DMS53 (cell line): ENCODE measurements around the gene GABRA5.
"Not testable (repeated sequence)": the region's sequence is repeated elsewhere in the genome, so short reads cannot be mapped to it uniquely, and the experiment has no call there.

Experiments
- DNase-seq: peaks from one replicate; lab custom pipeline; 2025; lab: John Stamatoyannopoulos, UW

The GABRA5 gene

DNA sequence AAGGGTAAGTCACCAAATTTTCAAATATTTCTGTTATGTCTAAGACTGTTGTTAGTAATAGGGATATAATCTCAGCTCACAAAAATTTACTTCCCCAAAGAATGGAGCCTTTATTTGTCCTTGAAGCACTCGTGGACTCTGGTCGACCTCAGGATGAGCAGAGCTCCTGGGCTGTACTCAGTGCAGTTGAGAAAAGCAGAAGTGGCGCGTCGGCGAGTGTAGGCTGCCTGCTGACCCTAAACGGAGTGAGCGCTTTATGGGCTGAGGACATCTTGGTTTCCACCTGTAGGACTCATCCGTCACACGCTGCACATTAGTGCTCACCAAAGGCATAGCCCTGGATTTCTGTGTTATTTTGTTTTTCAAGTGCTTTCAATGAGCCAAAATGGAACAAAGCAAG lies 11.0 kb downstream of the GABRA5 start:
- DNase-seq: no peak

DNA sequence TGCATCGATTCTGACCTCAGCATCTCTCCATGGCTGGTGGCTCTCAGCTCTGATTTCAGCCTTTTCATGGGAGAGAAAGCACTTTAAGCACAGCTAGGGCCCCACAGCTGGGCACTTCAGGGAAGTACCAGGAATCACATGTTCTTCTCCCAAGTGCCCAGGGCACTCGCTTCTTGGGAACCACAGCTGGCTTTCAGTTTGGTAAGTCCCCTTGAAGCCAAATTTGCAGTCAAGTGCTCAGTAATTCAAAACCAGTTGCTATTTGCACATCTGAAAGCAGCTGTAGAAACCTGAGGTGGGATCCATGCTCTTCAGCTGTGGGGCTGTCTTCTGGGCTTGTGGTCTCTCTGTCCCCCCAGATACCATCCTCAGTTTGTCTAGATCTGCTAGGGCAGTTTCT lies 12.8 kb downstream of the GABRA5 start:
- DNase-seq: no peak

DNA sequence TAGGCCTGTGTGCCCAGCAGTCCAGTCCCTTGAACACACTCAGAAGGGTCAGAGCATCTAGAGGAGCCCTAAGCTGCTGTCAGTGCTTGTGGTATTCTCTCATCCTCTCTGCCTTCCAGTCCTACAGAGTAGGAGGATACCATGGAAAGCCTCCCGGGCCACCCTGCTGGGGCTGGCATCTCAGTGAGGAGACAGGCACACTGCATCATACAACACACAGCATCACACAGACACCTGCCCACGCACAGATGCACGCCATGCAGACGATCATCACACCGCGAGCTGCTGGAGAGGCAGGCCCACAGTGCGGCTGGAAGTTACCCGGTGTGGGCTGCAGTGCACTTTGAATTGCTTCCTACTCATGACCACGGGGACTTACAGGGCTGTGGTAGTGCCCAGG lies 15.2 kb downstream of the GABRA5 start:
- no peak for DNase-seq

DNA sequence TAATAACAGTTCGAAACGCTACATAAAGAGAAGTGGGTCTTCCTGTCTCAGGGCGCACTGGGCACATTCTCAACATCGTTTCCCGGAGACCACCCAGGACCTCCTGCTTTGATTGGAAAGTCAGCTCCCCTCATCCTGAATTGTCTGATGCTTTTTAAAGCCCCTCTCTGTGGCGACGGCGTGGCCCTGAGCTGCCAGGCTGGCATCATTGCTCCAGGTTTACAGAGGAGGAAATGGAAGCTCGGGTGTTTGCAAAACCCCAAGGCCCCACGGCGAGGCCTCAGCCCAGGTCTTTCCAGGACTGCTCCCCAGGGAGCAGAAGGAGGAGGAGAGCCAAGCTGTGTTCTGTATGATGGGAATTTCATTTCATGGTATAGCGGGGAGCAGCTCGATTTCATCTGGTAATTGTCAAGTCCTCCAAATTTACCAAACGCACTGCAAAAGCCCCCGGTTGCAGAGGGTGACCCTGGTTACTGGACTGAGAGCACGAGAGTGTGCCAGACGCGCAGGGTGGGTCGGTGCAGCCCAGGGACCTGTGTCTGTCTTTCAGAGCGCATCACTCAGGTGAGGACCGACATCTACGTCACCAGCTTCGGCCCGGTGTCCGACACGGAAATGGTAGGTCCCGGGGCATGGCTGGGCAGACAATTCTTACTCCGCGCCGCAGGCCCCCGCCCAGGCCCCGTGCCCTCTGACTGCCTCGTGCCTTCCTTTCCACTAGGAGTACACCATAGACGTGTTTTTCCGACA lies 15.9 kb downstream of the GABRA5 start:
- DNase-seq: no peak

DNA sequence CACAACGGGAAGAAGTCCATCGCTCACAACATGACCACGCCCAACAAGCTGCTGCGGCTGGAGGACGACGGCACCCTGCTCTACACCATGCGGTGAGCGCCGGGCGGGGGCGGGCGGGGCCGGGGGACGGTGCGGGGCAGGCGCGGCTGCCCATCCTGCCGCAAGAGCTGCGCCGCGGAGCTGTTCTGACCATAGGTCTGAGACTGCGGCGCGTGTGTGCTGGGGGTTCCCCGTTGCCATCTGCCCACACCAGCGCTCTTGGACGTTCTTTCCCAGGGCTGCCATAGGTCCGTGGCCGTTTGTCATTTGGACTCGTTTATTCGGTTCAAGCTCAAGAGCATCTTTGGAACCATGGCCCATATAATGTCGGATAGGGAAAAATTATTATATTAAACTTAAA lies 16.6 kb downstream of the GABRA5 start:
- no peak for DNase-seq

DNA sequence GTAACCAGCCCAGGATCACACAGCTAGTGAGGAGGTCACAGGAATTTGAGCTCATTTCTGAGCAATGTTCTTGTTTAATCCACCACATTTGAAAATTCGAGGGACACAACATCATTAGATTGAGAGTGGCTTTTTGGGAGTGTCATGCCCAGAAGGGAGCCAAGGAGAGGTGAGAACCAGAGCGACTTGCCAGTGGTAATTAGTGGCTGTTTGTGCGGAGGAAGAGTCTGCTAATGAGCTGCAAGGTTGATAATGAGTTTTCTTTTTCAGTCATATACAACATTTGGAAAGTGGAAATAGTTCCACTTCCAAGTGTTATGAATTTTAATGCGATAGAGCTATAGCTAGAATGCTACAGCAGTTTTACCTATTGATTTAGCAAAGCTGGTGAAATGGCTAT lies 19.7 kb downstream of the GABRA5 start:
- no peak for DNase-seq

DNA sequence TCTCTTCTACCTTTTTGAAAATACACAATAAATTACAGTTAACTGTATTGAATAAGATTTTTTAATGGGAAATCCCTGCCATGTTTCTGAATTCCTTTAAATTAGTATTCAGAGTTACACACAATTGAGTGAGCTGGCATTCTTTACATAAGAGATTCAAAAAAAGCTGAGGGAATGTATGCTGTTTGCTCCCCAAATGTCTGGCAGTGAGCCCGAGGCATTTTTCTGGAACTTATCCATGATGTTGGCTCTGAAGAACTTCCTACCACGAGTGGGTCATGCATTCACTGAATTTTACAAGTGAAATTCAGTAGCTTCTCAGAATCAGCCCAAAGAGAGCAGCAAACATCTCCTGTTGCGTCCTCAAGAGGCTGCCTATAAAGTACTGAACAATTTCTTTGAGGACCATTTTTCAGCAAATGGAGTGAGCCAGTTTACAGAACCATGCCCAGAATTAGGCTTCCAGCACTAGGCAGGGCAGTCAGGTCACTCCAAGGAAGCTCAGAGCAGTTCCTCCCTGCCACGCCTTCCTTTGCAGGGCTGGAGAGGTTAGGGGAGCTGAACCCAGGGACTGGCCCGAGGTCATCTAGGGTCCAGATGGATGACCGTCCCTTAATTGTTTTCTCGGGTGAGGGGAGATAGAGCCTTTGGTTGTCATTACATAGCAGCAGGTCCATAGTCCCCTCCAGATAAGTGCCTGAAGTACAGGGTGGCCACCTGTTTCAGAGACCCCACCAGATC lies 21.2 kb downstream of the GABRA5 start:
- no peak for DNase-seq

DNA sequence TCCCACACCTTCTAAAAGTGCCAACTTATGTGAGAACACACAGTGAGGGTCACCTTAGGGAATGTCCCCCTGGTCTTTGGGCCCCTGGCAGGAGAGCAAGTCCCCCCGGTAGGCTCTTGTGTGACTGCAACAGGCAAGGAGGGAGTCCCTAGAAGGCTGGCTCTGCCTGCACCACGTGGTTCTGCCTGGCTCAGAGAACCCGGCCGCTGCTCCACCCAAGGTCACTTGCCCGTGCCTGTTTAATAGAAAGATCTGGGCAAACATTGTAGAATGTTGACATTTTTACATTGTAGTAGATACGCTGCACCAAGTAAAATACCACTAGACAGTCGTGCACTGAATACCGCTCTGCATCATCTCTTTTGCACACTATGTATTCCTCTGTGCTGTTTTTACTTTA lies 21.9 kb downstream of the GABRA5 start:
- peak; percentile 7 for DNase-seq

DNA sequence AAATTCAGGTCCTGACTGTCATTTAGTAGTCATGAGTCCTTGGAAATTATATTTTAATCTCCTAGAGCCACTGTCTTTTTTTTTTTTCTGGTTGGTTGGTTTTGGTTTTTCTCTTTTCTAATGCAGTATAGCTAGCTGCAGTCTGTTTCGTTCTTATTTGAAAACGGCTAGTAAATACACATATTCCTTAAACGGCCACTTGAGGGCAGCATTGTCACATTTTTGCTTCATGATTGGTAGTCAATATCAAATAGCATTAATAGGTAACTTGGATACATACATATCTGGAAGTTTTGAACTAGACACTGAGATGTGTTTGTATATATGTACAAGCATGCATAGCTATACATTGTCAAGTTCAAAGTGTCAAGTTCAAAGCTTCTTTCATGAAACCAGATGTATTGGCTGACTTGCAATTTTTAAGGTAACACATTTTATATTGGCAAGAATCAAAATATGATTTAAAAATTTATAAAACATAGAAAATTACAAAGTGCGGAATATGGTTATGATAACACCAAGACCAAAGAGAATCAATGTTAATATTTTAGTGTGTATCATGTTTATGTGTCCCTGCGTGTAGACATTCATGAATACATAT lies 22.5 kb downstream of the GABRA5 start:
- peak; percentile 71 for DNase-seq

DNA sequence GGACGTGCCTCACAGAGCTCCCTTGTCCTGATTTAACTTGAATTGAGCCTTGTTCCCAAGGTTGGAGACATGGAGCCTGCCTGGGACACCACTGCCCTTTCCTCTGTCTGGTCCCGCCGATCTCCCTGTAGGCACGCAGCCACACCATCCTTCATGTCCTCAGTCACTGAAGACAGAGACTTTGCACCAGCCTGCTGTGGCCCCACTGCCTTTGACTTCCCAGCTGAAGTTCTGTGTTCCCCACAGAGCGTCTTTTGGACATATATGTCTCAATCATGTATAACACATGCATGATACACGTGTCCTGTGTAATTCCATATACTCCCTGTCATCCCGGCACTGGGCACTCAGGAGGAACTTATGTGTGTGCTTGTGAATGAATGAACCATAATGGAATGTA lies 23.6 kb downstream of the GABRA5 start:
- no peak for DNase-seq

DNA sequence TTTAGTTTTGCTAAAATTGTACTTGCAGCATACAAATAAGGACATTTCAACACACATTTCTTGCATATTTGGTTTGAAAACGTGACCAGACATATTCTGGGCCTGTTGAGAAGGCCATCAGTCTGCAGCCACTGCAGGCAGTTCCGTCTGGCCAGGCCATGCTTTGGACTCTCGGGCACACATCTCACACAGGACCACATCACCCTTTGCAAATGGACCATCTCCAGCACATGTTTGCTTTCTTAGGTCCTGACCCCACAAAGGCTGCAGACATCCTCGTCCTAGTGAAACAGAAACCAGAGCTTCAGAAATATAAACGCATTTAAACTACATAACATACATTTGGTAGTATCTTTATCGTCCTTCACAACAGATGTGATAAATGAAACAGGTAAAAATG lies 24.1 kb downstream of the GABRA5 start:
- no peak for DNase-seq

DNA sequence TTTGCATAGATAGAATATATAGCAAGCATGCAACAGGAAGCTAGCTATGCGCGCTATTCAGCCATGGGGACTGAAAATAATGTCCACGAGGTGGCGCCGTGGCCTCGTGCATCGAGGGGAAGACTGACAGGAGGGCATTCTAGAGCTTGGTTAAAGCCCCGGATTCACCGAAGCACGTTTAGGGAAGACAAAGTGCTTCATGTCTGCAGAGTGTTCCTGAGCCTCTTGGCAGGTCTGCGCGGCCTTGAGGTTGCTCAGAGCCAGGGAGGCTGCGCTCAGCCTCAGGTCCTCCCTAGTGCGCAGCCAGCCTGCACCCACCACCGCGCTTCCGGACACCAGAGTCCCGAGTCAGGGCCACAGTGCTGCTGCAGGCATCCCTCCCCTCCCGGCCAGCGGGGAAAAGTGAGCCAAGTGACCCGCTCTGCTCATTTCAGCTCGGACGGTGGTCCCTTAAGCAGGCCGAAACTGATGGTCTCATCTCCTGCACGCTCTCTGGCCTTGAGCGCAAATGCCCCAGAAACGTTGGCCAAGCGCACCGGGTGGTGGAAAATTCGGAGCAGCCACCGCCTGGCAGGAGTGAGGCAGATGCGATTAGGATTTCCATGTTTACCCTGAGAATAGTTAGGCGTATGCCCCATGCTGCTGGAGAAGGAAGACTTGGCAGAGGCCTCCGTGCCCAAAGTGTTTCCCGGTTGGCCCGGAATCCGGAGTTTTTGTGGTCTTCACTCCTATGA lies 24.8 kb downstream of the GABRA5 start:
- DNase-seq: peak; percentile 85

DNA sequence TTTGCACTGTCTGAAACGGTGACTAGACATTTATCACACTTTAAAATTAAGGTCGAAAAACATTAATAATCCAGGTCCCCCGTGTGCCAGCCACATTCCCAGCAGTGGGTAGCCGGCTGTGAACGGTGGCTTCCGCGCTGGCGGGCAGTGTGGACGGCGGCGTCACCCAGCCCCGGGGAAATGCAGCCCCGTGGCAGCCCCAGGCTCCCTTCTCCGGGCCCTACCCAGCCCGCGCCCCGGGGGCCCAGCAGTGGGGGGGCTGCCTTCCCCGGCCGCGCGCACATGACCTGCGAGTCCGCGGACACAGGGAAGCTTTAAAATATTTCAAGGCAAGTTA lies 25.3 kb downstream of the GABRA5 start:
- no peak for DNase-seq

DNA sequence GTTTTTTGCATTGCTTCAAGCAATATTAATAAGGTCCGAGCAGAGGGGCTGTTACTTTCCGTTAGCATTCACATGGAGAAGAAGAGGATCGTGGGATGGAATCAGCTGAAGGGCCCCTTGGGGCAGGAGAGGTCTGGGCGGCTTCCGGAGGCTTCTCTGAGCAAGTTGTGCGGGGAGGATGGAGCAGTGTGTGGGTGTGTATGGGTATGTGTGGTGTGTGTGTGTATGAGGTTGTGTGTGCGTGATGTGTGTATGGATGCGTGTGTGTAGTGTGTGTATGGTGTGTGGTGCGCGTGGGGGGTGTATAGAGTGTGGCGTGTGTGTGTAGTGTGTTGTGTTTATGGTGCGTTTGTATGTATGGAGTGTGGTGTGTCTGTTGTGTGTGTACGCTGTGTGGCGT lies 25.8 kb downstream of the GABRA5 start:
- no peak for DNase-seq

DNA sequence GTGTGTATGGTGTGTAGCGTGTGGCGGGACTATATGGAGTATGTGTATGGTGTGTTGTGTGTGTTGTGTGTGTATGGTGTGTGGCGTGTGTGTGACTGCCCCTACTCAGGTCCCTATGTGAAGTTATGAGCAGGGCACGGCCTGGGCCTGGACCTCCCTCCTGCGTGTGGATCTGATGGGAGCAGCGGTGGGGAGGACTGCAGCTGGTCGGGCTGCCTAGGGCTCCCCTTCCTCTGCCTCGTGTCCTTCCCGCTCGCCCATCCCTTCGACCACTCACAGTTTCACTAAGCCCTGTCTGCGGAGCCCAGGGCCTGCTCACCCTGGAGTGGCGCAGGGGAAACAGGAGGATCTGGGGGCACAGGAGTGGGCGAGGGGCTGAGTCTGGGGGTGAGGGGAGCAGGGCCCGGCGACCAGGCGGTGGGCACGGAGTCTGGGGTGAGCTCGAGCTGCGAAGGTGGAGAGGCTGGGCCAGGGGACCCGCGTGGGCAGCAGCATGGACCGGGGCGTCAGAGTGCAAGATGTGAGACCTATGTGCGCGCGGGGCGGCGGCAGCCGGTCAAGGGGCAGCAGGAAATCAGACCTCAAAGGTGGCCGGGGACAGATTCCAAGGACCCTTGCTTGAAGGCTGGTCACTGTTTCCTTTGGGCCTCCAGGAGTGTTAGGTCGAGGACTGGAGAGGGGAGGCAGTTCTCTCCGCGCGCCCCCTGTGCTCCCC lies 26.6 kb downstream of the GABRA5 start:
- DNase-seq: no peak

DNA sequence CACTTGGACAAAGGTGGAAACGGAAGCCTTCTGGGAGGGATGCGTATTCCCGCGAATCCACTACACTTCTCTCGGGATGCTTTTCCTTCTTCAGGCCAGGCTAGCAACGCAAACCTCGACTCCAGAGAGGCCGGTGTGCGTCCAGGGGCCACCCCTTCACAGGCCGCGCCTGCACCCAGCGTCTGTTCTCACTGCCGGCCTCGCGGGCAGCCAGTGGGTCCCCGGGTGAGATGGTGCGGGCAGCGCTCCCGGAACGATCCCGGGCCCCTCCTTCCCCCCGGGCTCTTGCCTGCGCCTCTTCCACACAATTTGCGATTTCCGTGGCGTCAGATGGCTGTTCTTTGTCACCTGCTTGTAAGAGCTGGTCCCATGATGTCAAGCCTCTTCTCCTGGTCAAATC lies 27.3 kb downstream of the GABRA5 start:
- DNase-seq: no peak

DNA sequence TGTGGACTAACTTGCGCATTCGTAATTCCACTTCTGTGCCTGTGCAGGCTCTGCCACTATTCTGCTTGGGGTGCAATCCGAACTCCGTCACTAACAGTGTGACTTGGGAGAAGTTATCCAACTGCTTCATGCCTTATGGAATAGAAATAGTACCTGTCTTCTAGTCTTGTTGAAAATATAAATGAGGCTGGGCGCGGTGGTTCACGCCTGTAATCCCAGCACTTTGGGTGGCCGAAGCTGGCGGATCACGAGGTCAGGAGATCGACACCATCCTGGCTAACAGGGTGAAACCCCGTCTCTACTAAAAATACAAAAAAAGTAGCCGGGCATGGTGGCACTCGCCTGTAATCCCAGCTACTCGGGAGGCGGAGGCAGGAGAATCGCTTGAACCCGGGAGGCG lies 28.5 kb downstream of the GABRA5 start:
- not testable (repeated sequence) for DNase-seq

DNA sequence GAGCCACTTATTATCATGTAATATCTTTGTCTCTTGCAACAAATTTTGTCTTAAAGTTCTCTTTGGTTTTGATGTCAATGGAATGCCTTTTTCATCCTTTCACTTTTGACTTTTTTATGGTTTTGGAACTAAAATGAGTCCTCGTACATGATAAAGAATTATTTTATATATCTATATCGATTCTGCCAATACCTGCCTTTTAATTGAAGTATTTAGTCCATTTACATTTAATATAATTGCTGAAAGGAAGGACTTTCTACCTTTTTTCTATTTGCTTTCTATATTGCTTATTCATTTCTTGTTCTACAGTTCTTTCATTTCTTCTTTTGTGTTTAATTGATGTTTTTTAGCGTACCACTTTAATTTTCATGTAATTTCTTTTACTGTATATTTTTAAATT lies 32.8 kb downstream of the GABRA5 start:
- DNase-seq: no peak

DNA sequence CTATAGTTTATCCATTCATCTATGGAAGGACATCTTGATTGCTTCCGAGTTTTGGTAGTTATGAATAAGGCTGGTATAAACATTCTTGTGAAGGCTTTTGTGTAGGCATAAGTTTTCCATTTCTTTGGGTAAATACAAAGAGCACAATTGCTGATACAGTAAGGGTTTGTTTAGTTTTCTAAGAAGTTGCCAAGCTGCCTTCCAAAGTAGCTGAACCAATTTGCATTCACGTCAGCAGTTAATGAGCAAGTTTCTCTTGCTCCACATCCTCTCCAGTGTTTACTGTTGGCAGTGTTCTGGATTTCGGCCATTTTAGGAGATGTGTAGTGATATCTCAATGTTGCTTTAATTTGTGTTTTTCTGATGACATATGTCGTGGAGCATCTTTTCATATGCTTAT lies 34.2 kb downstream of the GABRA5 start:
- no peak for DNase-seq

DNA sequence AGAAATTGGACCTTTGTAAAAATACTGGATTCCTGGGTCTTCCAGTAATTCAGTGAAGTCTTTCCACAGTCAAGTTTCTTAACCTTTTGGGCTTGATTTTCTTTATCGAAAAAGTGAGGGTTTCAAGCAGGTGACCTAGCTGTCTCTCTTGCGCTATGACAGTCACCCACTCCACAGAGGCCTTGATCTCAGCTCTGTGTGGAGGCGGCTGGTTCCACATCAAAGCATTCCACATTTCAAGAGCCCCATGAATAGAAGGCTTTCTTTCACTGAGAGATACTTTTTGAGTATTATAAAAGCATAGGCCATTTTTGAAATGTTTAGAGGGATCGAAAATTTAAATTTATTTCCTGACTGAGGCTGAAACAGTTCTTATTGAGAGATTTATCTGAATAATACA lies 43.9 kb downstream of the GABRA5 start:
- no peak for DNase-seq

DNA sequence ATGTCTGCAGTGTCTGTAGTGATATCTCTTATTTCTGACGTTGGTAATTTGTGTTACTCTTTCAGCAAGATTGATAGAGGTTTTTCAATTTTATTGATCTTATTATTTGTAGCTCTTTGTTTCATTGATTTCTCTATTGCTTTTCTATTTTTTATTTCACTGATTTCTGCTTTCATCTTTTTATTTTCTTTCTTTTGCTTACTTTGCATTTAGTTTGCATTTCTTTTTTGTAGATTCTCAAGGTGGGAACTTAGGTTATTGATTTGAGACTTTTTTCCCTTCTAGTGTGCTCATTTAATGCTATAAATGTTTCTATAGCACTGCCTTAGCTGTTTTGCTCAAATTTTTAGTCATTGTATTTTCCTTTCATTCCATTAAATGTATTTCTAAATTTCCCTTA lies 54.6 kb downstream of the GABRA5 start:
- DNase-seq: no peak

DNA sequence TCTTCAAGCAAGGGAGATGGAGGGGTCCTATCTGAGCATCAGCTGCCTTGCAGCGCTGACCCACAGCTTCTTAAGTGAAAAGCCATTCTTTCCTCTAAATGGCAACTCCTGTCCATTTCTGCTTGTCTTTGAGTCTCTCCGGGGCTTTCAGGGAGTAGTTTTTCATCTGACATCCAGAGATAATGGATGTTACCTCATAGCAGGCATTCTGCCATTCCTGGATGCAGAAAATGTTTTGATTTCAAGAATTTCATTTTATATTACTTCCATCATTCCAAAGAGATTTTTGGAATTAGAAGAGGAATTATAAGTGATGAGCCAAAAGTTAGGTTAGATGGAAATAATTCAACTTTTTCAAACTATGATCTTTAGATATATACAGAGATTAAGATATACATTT lies 59.2 kb downstream of the GABRA5 start:
- no peak for DNase-seq
